OCI-LY7 (cell line): Measurements from ENCODE around the gene DNAJC18.

Source experiments
- EZH2phosphoT487 ChIP-seq: fragments of 200-600 bp; sonication (generic); IDR thresholded peaks from 2 replicates; pipeline ENCODE4 v1.6.1; 2018; ENCODE audit warnings: low read depth, borderline replicate concordance, mild to moderate bottlenecking, mixed run types, antibody characterized with exemption, low read length, moderate library complexity, mixed read lengths
- TF ChIP-seq, protein P1 (sequence below): fragments of 200-600 bp; sonication (generic); conservative IDR thresholded peaks from 2 replicates; pipeline ENCODE4 v1.5.1; 2014; ENCODE audit warnings: mild to moderate bottlenecking, antibody characterized with exemption, low read length, moderate library complexity, mixed read lengths

DNA sequence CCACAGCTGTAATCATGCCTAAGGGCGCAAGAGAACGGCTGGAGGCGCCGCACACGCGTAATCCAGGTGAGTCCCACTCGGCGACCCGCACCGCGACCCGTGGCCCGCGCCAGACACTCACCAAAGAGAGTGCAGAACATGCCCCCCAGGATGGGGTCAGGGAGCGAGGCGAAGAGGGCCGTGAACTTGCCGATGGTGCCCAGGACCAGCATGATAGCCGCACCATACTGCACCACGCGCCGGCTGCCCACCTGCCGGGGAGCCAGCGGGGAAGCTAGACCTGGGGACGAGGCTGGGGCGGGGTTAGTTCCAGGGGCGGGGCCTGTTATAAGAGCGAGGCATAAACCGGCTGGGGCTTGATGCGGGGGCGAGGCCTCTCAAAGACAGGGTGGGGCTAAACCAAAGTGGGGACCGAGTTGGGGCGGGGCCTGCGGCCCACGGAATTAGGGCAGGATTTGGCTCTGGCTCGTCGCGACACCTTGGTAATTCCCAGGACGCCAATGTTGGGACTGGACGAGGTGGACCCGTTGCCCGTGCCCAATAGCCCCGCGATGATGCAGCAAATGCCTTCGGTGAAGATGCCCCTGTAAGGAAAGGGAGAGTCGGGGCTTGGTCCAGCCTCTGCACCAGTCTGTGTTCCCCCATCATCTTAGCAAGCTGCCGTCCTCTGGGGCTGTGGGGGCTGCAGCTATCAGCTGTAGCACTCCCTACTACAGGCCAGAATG lies 61.1 kb downstream of the DNAJC18 start:
- TF ChIP-seq, protein P1, sequence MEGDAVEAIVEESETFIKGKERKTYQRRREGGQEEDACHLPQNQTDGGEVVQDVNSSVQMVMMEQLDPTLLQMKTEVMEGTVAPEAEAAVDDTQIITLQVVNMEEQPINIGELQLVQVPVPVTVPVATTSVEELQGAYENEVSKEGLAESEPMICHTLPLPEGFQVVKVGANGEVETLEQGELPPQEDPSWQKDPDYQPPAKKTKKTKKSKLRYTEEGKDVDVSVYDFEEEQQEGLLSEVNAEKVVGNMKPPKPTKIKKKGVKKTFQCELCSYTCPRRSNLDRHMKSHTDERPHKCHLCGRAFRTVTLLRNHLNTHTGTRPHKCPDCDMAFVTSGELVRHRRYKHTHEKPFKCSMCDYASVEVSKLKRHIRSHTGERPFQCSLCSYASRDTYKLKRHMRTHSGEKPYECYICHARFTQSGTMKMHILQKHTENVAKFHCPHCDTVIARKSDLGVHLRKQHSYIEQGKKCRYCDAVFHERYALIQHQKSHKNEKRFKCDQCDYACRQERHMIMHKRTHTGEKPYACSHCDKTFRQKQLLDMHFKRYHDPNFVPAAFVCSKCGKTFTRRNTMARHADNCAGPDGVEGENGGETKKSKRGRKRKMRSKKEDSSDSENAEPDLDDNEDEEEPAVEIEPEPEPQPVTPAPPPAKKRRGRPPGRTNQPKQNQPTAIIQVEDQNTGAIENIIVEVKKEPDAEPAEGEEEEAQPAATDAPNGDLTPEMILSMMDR, result no peak
- TF ChIP-seq EZH2phosphoT487, result no peak
